AG08395 (cell line): ENCODE results near the gene TTN.

Source experiments
- DNase-seq: peaks from one replicate; pipeline ENCODE4 v3.0.0; 2012; ENCODE audit warnings: mixed read lengths, low spot score

Gene TTN

DNA sequence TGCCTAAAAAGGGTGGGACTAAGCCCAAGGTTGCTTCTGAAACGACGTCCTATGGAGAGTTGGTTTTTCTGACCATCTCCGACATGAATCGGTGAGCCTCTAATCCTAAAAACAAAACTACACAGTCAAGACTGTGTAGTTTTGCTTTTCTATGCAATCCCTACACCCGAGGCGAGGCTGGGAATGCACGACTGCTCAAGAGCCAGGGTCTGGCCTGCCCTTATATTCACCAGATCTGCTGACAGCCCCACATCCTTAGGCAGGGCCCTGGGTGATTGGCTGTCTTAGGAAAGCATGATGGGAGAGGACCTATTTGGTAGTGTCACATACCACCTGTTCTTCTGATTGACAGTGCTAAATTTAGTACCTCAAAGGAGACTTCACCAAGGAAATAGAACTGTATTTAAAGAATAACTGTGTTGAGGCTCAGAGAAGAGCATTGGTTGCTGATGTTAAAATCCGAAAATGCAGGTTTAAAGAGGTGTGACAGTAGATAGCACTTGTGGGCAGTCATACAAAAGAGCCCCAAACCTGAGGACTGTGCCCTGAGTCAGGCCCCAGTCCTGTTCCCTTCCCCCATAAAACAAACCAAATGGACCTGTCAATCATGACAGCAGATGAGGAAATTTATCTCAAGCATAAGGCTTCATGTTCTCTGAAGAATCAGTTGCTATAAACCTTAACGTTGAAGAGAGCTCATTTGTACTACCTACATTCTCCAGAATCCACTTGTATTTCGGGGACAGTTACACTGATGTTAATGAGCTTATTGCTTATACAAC, at the start of gene TTN:
TTN (minus strand) TSS at position 197 of the 782 bp plus-strand sequence. CDS start 2,781 bp downstream, outside the sequence.
- no peak for DNase-seq

DNA sequence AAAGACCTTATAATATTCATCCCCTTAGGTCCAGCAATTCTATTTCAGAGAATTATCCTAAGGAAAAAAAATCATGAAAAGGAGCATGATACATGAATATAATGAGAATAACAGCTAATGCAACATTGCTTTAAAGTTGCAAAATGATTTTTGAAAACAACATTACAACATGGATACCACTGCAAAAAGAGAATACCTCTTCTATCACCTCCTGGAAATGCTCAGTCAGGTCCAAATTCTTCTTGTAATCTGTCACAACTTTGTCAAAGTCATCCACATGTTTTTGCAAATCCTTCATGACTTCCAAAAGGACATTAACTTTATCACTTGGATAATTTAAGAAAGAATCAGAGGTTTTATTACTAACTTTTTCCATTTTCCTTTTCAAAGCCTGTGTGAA, 47.9 kb upstream of the TTN start:
- DNase-seq = no peak

DNA sequence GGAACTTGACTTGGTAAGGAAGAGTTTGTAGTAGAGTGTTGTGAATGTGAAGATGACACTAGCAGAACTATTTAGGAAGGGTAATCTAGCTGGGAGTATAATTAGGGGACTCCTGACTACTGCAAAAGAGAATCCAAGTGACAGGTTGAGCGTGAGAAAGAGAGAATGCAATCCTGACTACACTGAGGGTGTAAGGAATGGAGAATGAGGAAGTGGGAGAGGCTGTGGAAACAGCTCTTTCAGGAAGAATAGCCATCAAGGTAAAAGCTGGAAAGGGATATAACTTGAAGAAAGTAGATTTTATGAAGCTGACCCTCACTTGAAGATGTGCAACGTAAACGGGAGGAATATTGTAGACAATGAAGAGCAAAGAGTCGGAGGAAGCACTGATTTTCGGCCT, 41.1 kb upstream of the TTN start:
- no peak for DNase-seq

DNA sequence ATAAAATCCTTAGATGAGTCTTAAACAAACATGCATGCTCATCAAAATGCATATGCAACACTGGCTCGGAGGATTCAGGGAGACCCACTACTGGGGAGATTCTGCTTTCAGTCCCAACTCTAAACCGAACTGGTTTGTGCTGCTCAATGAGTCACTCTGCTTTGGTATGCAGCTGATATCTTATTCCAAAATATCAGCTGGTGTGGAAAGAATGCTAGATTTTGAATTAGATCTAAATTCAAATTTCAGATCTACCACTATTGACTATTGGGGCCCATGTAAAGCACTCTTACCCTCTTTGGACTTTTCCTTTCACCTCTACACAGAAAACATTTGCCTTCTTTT, 39.2 kb upstream of the TTN start:
- DNase-seq = peak; percentile 20

DNA sequence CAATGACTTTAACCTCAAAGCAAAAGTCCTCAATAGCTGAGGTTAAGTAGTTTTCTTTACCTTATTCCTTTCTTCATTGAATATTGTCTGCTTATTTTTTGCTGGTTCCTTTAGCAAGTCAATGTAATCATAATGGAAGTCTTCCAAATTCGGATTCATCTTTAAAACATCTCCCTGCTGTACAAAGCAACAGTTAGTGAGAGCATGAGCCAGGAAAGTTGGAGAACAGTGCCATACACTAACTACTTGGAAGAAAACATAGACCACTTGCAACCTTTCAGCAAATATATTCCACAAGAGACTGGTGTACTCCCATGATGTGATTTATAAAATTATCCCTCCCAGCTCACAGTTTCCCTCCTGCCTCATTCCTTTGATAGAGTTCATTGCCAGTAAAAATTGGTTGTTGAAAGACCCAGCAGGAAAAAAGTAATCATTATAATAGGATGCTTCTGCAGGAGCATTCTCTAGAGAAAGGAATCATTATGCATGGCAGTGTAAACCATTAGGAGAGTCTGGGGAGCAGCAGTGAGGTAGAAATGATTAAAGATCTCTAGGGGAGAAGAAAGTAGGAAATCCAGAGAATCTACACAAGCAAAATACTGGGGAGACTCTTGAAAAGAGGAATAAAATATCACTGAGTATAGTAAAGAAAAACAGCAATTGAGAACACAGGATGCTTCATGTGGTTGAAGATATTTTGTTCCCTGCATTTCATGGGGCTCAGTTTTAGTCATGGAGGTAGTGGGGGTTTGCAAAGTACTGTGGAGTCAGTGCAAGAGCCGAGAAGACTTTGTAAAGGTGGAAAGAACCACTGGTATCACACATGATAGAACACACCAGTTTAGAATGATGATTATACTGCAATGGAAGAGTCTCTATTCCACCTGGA, 38.6 kb upstream of the TTN start:
- DNase-seq = peak; percentile 73

DNA sequence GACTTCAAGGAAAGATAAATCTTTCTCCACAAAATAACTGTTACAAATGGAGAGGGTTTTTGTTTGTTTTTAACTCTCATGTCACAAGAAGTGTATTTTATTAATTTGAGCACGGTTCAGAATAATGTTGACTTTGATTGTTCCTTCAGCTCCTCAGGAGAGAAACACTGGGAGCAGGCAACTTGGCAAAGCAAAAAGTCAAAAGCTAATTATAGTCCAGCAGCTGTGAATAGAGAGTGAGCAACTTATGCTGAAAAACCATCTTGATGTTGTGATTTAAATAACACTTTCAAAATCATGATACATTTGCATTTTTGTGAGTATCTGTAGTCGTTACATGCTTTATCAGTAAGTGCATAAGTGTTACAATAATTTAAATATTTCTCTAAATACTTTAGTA, 37.5 kb upstream of the TTN start:
- DNase-seq = no peak

DNA sequence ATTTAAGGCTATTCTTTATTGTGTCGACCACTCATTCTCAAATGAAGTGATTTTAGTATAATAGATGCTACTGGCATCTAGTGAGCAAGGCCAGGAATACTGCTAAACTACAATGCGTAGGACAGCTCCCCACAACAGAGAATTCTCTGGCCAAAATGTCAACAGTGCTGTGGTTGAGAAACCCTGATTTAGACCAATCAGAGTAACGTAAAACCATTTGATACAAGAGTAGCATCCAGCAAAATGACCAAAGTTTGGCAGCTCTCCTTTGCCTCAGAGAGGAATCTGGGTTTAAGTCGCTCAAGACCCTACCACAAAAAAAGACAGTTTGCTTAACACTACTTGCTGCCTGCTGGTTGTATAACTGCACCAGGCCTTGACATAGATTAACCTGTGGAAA, 37.0 kb upstream of the TTN start:
- no peak for DNase-seq

DNA sequence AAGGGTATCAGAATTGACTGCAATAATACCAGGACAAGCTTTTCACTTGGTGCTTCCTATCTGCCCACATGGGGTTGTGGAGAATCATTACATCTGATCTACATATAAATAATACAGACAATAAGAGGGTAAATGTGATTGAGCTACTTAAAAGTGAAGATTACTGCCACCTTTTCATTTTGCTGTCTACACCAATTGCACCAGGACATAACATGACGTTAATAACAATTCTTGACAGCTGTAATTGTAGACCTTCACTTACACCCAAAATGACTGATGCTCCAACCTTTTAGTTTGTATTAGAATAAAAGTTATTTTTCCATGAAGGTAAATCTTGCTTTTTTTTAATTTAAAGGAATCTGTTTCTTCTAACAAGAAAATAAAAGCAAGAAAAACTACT, 36.5 kb upstream of the TTN start:
- DNase-seq = no peak

DNA sequence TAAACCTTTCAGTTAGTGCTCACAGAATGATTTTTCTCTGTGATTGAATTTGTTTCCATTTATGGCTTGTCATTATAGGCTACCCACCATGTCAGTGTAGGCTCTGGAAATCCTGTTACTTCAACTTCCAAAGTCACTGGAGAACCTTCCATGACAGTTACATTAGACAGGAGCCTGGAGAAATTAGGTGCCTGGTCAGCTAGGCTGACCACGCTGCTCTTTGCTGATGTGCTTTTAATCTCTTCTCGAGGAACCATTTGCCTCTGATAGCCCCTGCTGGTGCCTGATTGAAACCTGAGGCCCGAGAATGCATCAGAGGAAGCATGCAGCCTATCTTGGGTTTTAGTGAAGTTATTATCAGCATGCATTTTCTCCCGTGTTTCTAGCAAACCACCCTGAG, 29.6 kb upstream of the TTN start:
- no peak for DNase-seq

DNA sequence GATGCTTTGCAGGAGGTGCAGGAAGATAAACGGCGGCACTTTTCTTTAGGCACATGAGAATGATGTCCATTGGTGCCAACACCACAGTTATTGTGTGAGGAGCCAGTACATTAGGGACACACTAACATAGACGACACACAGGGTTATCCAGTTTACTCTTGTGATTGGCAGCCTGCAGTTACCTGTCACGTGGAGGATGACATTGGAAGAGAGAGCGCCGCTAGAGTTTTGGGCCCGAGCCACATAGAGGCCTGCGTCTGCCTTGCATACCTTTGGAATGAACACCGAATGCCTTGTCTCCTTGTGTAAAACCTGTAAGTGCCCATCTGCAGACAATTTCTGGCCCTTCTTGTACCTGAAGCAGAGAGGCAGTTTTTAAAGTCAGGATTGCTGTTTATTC, 26.9 kb upstream of the TTN start:
- DNase-seq = no peak

DNA sequence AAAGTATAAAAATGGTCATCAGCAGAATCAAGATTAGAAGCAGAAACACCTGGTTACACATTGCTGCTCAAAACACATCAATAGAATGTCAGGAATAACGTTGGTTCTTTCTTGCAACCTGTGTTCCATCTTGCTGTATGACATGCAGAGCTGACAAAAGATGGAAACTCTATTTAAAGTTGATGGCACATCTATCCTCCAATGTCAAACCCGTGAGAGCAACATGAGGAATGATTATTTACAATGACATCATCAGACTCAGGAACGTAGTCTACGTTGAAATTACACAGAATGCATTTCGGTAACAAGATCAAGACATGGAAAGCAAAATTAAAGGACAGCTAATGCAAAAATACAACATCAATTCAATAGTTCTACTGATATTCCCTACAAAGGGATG, 26.2 kb upstream of the TTN start:
- no peak for DNase-seq

DNA sequence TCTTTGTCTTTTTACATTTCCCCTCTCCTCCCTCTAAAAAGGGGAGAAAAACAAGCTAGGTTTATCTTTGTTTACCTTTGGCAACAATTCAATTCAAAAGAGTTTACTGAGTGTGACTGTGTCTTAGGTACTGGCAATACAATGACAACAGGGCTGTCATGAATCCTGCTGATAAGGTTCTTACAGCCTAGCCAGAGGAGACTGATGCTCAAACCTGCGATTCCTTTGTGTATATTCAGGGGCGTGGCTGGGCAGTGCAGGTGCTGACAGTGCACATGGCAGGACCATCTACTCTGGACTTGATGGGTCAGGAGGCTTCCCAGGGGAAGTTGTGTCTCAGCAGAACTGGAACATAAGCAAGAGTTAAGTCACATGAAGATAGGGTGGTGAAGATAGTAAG, 23.2 kb upstream of the TTN start:
- no peak for DNase-seq

DNA sequence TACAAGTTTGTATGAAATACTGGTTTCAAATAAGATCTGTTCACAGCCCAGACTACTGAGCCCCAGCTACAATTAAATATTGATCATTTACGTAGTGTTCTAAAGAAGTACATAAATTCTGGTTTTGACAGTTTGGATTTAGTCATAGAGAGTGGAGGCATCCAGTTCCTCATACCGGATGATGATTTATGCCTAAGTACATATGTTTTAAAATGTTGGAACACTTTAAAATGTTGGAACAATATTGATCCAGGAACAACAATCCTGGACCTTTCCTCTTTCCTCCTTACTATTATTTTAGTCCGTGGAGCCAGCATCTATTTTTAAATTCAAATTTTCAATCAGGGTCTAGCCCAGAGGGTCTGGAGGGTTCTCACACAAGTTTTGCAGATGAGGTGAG, 22.8 kb upstream of the TTN start:
- DNase-seq = no peak

DNA sequence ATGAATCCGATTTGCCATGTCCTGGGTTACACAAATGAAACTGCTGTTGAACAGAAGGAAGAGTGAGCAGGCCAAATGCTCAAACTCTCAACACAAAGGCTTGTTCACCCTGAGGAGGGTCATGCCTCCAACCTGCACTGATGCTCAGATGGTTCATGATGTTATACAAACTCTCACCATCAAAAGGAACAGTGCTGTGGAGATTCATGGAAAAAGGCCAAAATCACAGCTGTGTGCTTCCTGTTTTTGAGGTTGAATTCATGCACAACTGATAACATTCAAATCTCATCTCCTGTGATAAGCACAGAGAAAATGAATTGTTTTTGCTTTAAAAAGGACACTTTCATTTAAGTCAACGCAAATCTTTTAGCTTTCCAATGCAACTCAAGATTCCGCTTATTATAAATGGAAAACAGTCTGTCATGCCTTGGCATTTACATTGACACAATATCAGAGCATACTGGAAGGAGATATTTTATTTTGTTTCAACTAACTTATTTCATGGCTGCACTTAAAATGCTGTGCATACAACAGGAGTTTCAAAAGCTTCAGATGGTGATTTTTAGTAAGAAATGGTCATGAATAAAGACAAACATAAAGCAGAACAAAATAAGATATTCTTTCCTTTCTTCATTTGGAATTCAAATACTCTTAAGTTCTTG, 22.2 kb upstream of the TTN start:
- no peak for DNase-seq

DNA sequence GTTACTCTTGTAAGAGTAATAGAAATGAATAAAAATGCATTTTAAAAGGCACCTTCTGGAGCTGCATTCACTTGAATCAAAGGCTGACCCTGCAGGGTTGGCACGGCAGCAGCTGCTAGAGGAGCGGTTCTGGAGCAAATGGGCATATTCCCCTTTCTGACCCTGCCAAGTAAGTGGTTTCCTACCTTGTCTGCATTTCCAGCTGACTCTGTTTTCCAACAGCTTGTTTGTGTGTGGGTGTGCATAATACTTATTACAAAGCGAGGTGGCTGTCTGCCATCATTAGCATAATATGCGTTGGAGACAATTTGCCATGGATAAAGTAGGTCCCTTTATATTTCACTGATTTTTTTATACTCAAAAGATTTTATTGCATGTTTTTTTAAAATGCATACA, 21.3 kb upstream of the TTN start:
- no peak for DNase-seq

DNA sequence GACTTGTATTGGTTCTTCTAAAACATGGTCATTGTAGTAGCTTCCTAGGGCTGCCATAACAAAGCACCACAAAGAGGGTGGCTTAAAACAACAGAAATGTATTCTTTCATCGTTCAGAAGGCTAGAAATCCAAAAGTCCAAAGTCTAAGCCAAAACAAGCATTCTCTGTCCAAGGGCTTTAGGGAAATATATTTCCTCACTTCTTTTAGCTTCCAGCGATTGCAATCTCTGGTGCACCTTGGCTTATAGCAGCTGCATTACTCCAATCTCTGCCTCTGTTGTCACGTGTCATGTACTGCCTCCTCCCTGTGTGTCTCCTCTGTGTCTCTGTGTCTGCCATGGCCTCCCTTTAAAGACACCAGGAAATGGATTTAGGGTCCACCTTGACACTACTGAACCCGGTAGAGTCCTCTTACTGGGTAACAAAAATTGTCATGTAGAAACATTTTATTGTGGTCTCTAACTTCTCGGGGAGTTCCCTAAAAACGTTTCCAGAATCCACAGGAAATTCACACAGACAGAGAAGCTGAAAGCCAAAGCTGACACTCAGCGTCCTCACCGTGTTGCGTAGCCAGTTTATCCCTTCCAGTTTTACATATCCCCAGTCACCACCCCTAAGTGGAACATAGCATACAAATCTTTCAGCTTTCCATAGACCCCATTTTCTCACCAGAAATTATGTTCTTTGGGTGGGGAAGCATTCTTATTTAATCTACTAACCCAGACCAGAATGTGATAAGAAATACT, 20.7 kb upstream of the TTN start:
- DNase-seq = no peak

DNA sequence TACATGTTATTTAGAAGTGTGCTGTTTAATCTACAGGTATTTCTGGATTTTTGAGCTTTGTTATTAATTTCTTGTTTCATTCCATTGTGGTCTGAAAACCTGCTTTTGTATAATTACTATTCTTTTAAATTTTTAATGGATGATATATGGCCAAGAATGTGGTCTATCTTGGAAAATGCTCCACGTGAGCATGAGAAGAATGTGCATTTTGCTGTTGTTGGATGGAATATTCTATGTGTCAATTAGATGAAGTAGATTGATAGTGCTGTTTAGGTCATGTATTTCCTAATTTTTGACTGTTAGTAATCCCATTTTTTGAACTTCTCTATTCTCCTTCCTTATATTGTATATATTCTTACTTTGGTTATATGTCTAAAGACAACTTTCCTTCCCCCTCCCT, 19.9 kb upstream of the TTN start:
- DNase-seq = no peak

DNA sequence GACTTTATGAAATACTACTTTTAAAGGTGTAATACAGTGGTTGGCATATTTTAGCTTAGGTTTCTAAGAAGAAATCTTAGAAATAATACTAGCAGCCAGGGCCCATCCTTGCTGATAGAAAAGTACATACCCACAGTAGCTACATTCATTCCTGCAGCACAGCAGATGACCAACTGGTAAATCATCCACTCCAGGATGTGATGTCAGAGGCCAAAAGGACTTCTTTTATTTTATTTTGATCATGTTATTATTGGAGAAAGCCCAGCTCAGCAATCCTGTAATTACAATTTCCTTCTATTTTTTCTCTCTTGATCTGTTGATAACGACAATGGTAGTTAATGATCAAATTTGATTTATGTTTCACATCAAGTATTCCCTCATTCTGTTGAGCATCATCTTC, 18.0 kb upstream of the TTN start:
- peak; percentile 25 for DNase-seq

DNA sequence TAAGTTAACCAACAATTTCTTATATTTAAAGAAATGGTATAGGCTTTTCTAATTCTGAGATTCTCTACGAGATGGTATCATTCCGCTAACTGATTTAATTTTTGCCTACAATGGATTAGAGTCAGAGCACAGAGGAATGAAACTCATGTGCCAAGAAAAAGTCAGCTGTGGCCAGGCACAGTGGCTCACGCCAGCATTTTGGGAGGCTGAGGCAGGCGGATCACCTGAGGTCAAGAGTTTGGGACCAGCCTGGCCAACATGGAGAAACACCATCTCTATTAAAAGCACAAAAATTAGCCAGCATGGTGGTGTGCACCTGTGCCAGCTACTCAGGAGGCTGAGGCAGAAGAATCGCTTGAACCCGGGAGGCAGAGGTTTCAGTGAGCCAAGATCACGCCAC, 17.0 kb upstream of the TTN start:
- DNase-seq = no peak

DNA sequence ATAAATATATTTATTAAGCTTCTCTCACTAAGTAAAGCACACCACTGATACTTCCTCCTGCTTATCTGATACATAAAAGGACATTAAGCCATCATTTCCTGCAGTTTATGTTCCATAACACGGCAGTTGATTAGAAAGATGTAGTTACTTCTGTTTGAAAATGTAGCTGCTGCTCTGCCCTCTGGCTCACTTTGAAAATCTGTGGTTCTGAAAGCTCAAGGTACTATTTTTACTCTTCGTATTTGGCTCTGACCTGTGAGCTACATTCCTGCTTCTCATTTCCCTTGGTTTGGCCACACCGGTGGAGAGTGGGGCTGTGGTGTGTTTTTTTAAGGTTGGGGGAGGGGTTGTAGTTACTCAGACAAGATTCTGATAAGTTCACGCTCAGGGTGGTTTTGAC, 12.8 kb upstream of the TTN start:
- DNase-seq = no peak

DNA sequence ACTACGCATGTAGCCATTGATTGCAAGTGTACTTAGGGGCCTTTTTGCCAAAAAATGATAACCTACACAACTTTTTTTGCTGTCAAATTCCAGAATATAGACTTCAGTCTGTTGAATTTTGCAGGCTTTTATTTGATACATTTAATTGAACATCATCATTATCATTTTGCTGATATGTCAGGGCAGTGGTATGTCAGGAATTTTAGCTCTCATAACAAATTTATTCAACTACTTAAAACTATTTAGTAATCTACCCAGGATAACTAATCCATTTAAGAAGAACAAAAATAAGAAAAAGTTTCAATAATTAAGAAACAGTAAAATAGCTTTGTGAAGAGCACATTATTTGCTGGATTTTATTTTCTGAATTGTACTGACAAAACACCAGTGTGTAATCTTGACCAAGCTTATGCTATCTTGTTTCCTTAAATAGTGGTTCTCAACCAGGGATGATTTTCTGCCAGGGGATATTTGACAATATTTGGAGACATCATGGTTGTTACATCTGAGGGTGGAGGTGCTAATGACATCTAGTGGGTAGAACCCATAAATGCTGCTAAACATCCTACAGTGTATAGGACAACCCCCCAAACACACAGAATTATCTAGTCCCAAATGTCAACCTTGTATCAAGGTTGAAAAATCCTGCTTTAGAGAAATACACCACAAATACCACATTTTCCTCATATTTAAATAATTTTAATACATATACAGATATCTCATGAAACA, 12.1 kb upstream of the TTN start:
- no peak for DNase-seq

DNA sequence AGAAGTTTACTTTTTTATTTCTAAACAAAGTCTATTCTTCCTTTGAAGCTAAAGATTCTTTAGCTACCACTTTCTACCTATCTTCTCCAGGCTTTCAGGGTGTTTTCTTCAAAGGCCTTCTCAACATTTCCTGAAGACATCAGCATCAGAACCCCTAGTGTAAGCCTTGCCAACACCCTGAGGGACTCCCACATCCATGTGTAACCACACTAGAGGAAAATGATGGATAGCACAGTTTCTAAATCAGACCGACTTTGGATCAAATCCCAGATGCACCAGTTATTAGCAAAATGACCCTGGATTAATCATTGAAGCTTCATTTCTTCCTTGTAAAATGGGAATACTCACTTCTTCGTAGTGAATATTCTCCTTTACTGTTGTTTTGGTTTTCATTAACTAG, 4.7 kb upstream of the TTN start:
- no peak for DNase-seq
